ENCODE measurements around the gene PTPN11.
"Not testable (repeated sequence)": the region's sequence is repeated elsewhere in the genome, so short reads cannot be mapped to it uniquely, and the experiment has no call there.

The PTPN11 gene

DNA sequence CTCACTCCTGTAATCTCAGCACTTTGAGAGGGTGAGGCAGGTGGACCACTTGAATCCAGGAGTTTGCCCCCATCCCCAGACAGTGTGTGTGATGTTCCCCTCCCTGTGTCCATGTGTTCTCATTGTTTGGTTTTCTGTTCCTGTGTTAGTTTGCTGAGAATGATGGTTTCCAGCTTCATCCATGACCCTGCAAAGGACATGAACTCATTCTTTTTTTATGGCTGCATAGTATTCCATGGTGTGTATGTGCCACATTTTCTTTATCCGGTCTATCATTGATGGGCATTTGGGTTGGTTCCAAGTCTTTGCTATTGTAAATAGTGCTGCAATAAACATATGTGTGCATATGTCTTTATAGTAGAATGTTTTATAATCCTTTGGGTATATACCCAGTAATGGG is 38.4 kb downstream of the PTPN11 start:
- DNase-seq: not testable (repeated sequence)

- DNase-seq: no peak
These were observed 39.6 kb downstream of the PTPN11 start for GRCh38 chr12:112458330-112458729.

- DNase-seq: no peak
These were observed 40.0 kb downstream of the PTPN11 start for GRCh38 chr12:112458751-112459150.

GRCh38 chr12:112463478-112463877 is 44.7 kb downstream of the PTPN11 start:
- no peak for DNase-seq

DNA sequence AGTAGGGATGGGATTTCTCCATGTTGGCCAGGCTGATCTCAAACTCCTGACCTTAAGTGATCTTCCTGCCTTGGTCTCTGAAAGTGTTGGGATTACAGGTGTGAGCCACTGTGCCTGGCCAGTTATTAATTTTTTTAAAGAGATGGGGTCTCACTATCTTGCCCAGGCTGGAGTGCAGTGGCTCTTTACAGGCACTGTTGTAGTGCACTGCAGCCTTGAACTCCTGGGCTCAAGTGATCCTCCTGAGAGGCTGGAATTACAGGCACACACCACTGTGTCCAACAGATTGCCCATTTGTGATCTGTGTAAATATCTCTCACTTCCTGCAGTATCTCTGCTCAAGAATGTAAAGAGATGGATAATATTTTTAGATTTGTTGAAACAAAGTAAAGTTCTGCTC is 45.9 kb downstream of the PTPN11 start:
- DNase-seq: no peak

DNA sequence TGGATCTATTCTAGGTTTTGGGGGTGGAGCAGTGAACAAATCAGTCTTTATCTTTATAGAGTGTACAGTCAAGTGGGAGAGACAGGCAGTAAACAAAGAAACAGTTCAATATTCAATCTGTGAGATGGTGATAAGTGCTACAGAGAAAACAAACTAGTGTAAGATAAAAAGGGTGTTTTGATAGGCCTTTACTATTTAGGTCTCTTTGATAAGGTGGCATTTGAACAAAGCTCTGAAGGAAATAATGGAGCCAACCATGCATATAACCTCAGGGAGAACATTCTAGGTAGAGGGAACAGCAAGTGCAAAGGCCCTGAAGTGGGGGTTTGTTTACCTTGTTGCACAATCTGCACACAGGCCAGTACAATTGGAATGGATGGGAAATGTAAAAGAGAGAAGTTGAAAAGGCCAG is 47.3 kb downstream of the PTPN11 start:
- DNase-seq: no peak

- no peak for DNase-seq
These were observed 48.1 kb downstream of the PTPN11 start for GRCh38 chr12:112466835-112467234.

- no peak for DNase-seq
These were observed 49.3 kb downstream of the PTPN11 start for GRCh38 chr12:112468046-112468445.

- no peak for DNase-seq
These were observed 54.3 kb downstream of the PTPN11 start for GRCh38 chr12:112473056-112473455.

DNA sequence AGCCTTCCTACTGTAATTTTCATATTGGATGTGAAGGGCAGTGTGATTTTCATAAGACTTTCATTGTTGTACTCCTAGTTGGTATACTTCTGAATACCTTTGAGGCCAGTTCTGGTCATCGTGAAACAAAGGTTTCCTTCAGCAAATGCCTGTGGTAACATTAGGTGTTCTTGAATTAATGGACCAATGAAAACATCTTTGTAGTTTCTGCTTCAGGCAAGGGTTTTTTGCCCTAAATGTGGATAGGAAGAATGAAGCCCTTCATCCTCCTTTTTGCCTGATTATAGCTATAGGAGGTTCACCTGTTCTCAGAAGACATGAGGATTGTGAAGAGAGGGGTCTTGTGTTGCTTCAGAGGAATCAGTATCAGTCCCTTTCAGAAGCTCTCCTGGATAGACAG is 60.7 kb downstream of the PTPN11 start:
- DNase-seq: no peak

- no peak for DNase-seq
These were observed 62.2 kb downstream of the PTPN11 start for GRCh38 chr12:112480931-112481330.

GRCh38 chr12:112482733-112483132 is 64.0 kb downstream of the PTPN11 start:
- peak; percentile 17 for DNase-seq

GRCh38 chr12:112486361-112486760 is 67.6 kb downstream of the PTPN11 start:
- DNase-seq: no peak

GRCh38 chr12:112488257-112488876 is 69.6 kb downstream of the PTPN11 start:
- DNase-seq: no peak

- DNase-seq: no peak
These were observed 70.7 kb downstream of the PTPN11 start for GRCh38 chr12:112489456-112489855.

DNA sequence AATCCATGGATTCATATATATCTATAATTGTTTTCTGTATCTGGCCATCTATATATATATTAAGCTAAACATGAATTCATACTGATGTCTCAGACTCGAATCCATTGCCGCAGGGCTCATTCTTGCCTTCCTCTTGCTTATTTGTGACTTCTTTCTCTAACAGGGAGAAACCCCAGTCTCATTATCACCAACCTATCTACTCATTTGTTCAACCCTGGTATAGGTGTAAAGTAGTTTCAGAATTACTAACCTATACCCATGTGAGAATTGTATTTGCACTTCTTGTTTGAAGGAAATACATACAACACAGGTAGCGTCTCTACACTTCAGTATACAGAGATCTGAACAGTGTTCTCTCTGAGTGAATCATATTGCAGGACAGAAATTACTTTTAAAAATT is 77.7 kb downstream of the PTPN11 start:
- no peak for DNase-seq

DNA sequence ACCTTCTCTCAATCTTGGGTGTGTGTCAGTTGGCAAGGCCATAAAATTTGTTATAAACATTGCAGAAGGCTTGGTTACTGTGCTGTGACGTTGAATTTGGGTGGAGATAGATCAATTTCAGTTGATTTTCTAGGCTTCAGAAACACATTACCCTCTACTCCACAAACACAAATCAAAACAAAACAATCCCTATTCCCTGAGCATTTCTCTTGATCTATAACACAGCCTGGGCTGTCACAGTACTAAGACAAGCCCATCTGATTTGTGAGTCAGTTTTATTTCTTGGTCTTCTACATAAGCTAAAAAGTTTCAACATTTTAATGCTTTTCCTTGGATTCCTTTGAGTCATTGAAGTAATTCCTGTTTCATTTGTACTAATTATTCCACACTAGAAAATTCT is 79.8 kb downstream of the PTPN11 start:
- no peak for DNase-seq

GRCh38 chr12:112503512-112503911 is 84.8 kb downstream of the PTPN11 start:
- DNase-seq: no peak

DNA sequence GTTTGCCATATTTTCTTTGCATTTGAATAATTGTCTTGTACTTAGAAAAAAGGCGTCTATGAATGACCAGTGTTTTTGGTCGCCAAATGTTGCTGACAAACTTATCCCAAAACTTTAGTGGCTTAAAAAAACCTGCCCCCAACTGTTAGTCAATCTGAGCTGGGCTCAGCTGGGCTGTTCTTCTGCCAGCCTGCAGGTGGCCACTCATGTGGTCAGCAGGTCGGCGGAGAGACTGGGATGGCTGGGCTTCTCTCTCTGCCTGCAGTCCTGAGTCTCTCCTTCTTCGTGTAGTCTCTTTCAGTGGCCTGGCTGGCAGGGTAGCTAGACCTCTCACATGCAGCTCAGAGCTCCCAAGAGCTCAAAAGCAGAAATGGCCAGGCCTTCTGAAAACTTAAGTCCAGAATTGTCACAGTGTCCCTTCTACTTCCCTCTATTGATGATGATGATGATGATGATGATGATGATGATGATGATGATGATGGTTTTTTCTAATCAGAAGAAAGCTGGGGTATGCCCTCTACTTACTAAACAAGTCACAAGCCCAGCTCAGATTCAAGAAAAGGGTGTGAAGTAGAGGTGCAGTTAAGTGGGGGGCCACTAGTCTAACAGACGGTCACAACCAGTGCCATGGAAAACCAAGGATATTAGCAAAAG is 87.9 kb downstream of the PTPN11 start:
- DNase-seq: peak; percentile 38

DNA sequence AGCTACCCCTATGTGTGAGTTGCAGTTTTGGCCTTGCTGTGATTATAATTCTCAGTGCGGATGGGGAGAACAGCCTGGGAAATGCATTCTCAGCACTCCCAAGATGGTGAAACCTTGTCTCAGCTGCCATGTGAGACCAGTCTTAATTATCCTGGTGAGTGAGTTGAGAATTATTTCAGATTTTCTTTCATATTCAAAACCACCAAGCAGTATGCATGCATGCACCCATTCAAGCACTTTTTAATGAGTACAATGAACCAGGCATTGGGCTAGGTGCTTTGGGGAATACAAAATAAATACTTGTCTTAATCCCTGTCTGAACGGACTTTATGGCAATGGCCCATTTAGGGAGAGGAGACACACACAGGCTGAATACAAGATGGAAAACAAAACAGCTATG is 94.7 kb downstream of the PTPN11 start:
- DNase-seq: no peak

DNA sequence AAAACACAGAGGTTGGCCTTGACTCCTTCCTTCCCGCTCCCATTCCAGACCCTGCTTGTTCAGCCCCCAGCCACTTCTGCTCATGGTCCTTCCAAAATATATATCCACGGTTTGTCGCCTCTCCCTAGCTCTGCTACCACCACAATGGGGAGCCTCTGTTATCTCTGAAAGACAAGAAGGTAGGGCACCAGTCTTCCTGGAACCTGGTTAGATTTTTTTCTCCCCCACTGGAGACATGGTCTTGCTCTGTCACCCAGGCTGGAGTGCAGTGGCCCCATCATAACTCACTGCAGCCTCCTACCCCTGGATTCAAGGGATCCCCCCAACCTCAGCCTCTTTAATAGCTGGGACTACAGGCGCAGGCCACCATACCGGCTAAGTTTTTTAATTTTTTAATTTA is 95.7 kb downstream of the PTPN11 start:
- DNase-seq: no peak

GRCh38 chr12:112514926-112515642 is 96.3 kb downstream of the PTPN11 start:
- DNase-seq: peak; percentile 30

- DNase-seq: no peak
These were observed 97.1 kb downstream of the PTPN11 start for GRCh38 chr12:112515868-112516267.

DNA sequence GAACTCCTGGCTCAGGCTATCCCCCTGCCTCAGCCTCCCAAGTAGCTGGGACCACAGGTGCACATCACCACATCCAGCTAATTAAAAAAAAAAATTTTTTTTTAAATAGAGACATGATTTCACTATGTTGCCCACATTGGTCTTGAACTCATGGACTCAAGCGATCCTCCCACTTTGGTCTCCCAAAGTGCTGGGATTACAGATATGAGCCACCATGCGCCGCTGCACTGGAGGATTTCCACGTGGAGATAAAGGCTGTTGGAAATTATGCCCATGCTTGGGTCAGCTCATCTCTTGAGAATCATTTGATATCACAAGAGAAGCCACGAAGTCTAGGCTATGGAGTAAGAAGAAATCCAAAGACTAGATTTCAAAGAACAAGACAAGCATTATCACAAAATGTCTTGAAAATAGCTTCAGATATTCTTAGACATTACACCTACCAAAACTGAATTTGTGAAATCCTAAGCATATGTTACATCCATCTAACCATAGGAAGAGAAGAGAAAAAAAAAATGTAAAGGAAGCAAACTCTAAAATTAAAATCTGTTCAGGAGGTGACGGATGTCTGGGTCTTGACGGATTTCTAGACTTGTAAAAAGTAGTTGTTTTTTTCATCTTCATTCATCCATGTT is 99.1 kb downstream of the PTPN11 start:
- no peak for DNase-seq
